ENCODE data around the gene DNAAF6.

DNAAF6 gene

GRCh38 chrX:107168257-107168656, 38.2 kb upstream of the DNAAF6 start:
- ChIA-PET CTCF (no interaction called here), POLR2A (no interaction called here)
- no peak overlapping the region for H3K27ac ChIP-seq (ENCODE audit: extremely low read depth, low read depth, low read length)

More at GRCh38 chrX:107168257-107168656, 38.2 kb upstream of the DNAAF6 start:
- Histone ChIP-seq H3K4me3 (ENCODE audit: low read depth, low read length) (no peak overlapping the region), H3K4me1 (ENCODE audit: control insufficient read depth, insufficient read depth, low read length) (no peaks in the 10 kb centered on the region), H3K36me3 (ENCODE audit: control insufficient read depth in 2 of 2, insufficient read depth in 1 of 2, low read length in 2 of 2) (peaks cover 0 to 8% of the 10 kb centered on the region in 2 experiments; a peak in 1 of 3 replicates), H3K9me3 (ENCODE audit: control insufficient read depth, insufficient read depth, low read depth, low read length) (no peaks in the 10 kb centered on the region)
- TF ChIP-seq ZNF394 (tag by site-specific recombination; IDR thresholded peaks at IDR 0.05; ENCODE audit: borderline replicate concordance) (no peak), ZNF768 (tag by site-specific recombination; IDR thresholded peaks at IDR 0.05) (no peak), ZNF398 (tag by site-specific recombination; IDR thresholded peaks at IDR 0.05) (no peak), ZSCAN5A (tag by site-specific recombination; IDR thresholded peaks at IDR 0.05) (no peak), SCRT1 (tag by site-specific recombination; IDR thresholded peaks at IDR 0.05; ENCODE audit: borderline replicate concordance) (no peak), ZNF324 (tag by site-specific recombination; IDR thresholded peaks at IDR 0.05) (no peak), ZNF626 (tag by site-specific recombination; IDR thresholded peaks at IDR 0.05) (no peak), SCRT2 (tag by site-specific recombination; IDR thresholded peaks at IDR 0.05) (no peak), ZNF560 (tag by site-specific recombination; IDR thresholded peaks at IDR 0.05; ENCODE audit: borderline replicate concordance) (no peak), GFI1B (tag by site-specific recombination; IDR thresholded peaks at IDR 0.05) (no peak), ZNF140 (tag by site-specific recombination; IDR thresholded peaks at IDR 0.05) (no peak), ZNF132 (tag by site-specific recombination; IDR thresholded peaks at IDR 0.05; ENCODE audit: borderline replicate concordance) (no peak), ZNF335 (tag by site-specific recombination; conservative IDR thresholded peaks at IDR 0.05) (no peak), ZNF16 (tag by site-specific recombination; IDR thresholded peaks at IDR 0.05; ENCODE audit: low read depth) (no peak), EGR2 (tag by site-specific recombination; IDR thresholded peaks at IDR 0.05; ENCODE audit: low read depth) (no peak), ZNF354C (tag by site-specific recombination; IDR thresholded peaks at IDR 0.05; ENCODE audit: borderline replicate concordance, low read depth) (no peak), ZNF701 (tag by site-specific recombination; IDR thresholded peaks at IDR 0.05) (no peak), ZNF280C (tag by site-specific recombination; IDR thresholded peaks at IDR 0.05) (no peak), TSHZ1 (tag by site-specific recombination; IDR thresholded peaks at IDR 0.05; ENCODE audit: borderline replicate concordance) (no peak)
